PC-3 (cell line): ENCODE measurements around the gene GATAD2B. TPM values are rescaled to one million over a fixed set of nuclear protein-coding genes. Genes with fewer than 3 reads are reported as not detected.

ENCODE experiments used
- ATAC-seq: fragments of 200-7000 bp; cut with Tn5 transposase; 2 replicates; pipeline ENCODE4 v1.9.1; 2020; ENCODE audit warnings: mild to moderate bottlenecking, moderate library complexity
- BruUV-seq: library from RNA; stranded (reverse); fragments of 400-500 nt; replicated peaks from 2 replicates; lab custom pipeline; 2021; lab: Mats Ljungman, UMichigan
- CTCF ChIA-PET: fragments of 300-600 bp; sonication (Branson Sonifier 250); formaldehyde crosslinking; loops from one replicate; lab custom pipeline; 2022; ENCODE audit warnings: antibody characterized with exemption; lab: Charles Lee
- POLR2A ChIA-PET: fragments of 300-600 bp; sonication (Branson Sonifier 250); formaldehyde crosslinking; loops from one replicate; lab custom pipeline; 2022; ENCODE audit warnings: antibody characterized with exemption; ENCODE audit not compliant: unreplicated experiment; lab: Charles Lee
- DNase-seq: peaks from one replicate; pipeline ENCODE4 v3.0.0-alpha.2; 2015
- H2AFZ ChIP-seq: fragments of 300-600 bp; sonication (generic); 2 replicates; pipeline ENCODE4 v1.6.0; 2016; ENCODE audit warnings: antibody characterized with exemption, low read length
- H3F3A ChIP-seq: fragments of 300-600 bp; sonication (generic); one replicate; pipeline ENCODE4 v1.6.0; 2017; ENCODE audit warnings: antibody characterized with exemption, low read length, control low read depth, mild to moderate bottlenecking; ENCODE audit not compliant: unreplicated experiment
- H3K27ac ChIP-seq: fragments of 300-600 bp; sonication (generic); 2 replicates; pipeline ENCODE4 v1.5.1; 2016; ENCODE audit warnings: mild to moderate bottlenecking, low read length
- H3K27me3 ChIP-seq: fragments of 300-600 bp; sonication (generic); 2 replicates; pipeline ENCODE4 v1.6.1; 2016; ENCODE audit warnings: low read length, mixed read lengths
- H3K36me3 ChIP-seq: fragments of 300-600 bp; sonication (generic); 2 replicates; pipeline ENCODE4 v1.6.1; 2016; ENCODE audit warnings: low read depth, mixed run types, low read length, mixed read lengths
- H3K4me1 ChIP-seq: fragments of 300-600 bp; sonication (generic); 2 replicates; pipeline ENCODE4 v1.5.1; 2016; ENCODE audit warnings: low read length; ENCODE audit not compliant: insufficient read depth
- H3K4me2 ChIP-seq: fragments of 300-600 bp; sonication (generic); 2 replicates; pipeline ENCODE4 v1.6.0; 2016; ENCODE audit warnings: low read length
- H3K4me3 ChIP-seq: fragments of 300-600 bp; sonication (generic); 2 replicates; pipeline ENCODE4 v1.5.1; 2016; ENCODE audit warnings: mild to moderate bottlenecking, low read length, mixed read lengths
- H3K79me2 ChIP-seq: fragments of 300-600 bp; sonication (generic); 2 replicates; pipeline ENCODE4 v1.6.1; 2017; ENCODE audit warnings: low read length, mixed read lengths
- H3K9ac ChIP-seq: fragments of 300-600 bp; sonication (generic); 2 replicates; pipeline ENCODE4 v1.6.0; 2016; ENCODE audit warnings: mild to moderate bottlenecking, low read length
- H3K9me2 ChIP-seq: fragments of 300-600 bp; sonication (generic); replicated peaks from 2 replicates; pipeline ENCODE4 v1.6.1; 2016; ENCODE audit warnings: mixed run types, low read length, mixed read lengths
- H3K9me3 ChIP-seq: fragments of 300-600 bp; sonication (generic); 2 replicates; pipeline ENCODE4 v1.6.1; 2016; ENCODE audit warnings: low read length, mixed read lengths
- H4K20me1 ChIP-seq: fragments of 300-600 bp; sonication (generic); 2 replicates; pipeline ENCODE4 v1.6.1; 2016; ENCODE audit warnings: low read length, mixed read lengths
- CTCF ChIP-seq: fragments of 300-600 bp; sonication (generic); conservative IDR thresholded peaks from 2 replicates; pipeline ENCODE4 v1.5.1; 2017; ENCODE audit warnings: antibody characterized with exemption, low read depth, mild to moderate bottlenecking, low read length
- EZH2 ChIP-seq: fragments of 300-600 bp; sonication (generic); IDR thresholded peaks from one replicate; pipeline ENCODE4 v1.6.1; 2017; ENCODE audit warnings: antibody characterized with exemption, mild to moderate bottlenecking, low read length; ENCODE audit not compliant: unreplicated experiment
- EZH2phosphoT487 ChIP-seq: fragments of 300-600 bp; sonication (generic); IDR thresholded peaks from 2 replicates; pipeline ENCODE4 v1.6.1; 2018; ENCODE audit warnings: mild to moderate bottlenecking, antibody characterized with exemption, low read length, borderline replicate concordance
- intact Hi-C: fragments of 100-400 bp; cut with micrococcal nuclease; formaldehyde crosslinking; loops from 2 replicates; pipeline ENCODE4 v1.9.0; 2023
- total RNA-seq: library from RNA; depleted of rRNA; stranded (reverse); fragments of >200 nt; gene quantifications from 2 replicates; pipeline ENCODE4 v1.2.3, GENCODE V29; 2014

Gene GATAD2B
- total RNA-seq, 1 experiment from 2014 or later: 7.2 TPM

- peak; percentile 8; the same call in 1 of the 2 replicates for ATAC-seq
- peak overlapping the region; percentile 43 for H3K27ac ChIP-seq
- no peaks in the 10 kb centered on the region for H3F3A ChIP-seq
- peak overlapping the region; percentile 86 for H2AFZ ChIP-seq
- peaks cover 23% of the 10 kb centered on the region for H3K79me2 ChIP-seq
- H4K20me1 ChIP-seq: no peaks in the 10 kb centered on the region
- H3K36me3 ChIP-seq: peaks cover 10% of the 10 kb centered on the region; the same call in 1 of the 2 replicates
- H3K4me1 ChIP-seq: peaks cover 13% of the 10 kb centered on the region
- no peak for DNase-seq
- TSS peak; percentile 24 for BruUV-seq
- H3K9ac ChIP-seq: peak overlapping the region; percentile 79
- TF ChIP-seq EZH2: no peak
- no peak for TF ChIP-seq EZH2phosphoT487
- no peak for TF ChIP-seq CTCF
- peak overlapping the region; percentile 81 for H3K4me3 ChIP-seq
- intact Hi-C loops: no loop called here
- H3K4me2 ChIP-seq: peak overlapping the region; percentile 96
- H3K27me3 ChIP-seq: no peaks in the 10 kb centered on the region
- no peaks in the 10 kb centered on the region for H3K9me2 ChIP-seq
- no peaks in the 10 kb centered on the region for H3K9me3 ChIP-seq
- ChIA-PET POLR2A (no interaction called here), CTCF (no interaction called here)
Measured at GRCh38 chr1:153945131-153945794, 22.5 kb upstream of the GATAD2B start.

GRCh38 chr1:153944827-153945117 lies 22.0 kb upstream of the GATAD2B start:
- Histone ChIP-seq H3K4me3 (peak overlapping the region; percentile 81; the same call in 1 of the 2 replicates), H2AFZ (no peak overlapping the region), H3K9me2 (no peaks in the 10 kb centered on the region), H3K9ac (no peak overlapping the region), H3F3A (no peaks in the 10 kb centered on the region), H3K4me1 (peaks cover 13% of the 10 kb centered on the region), H3K79me2 (peaks cover 23% of the 10 kb centered on the region), H3K9me3 (no peaks in the 10 kb centered on the region), H3K27me3 (no peaks in the 10 kb centered on the region), H3K36me3 (peaks cover 7% of the 10 kb centered on the region; the same call in 1 of the 2 replicates), H3K4me2 (peak overlapping the region; percentile 96), H3K27ac (no peak overlapping the region), H4K20me1 (no peaks in the 10 kb centered on the region)
- no peak for ATAC-seq
- CTCF ChIA-PET: no interaction called here
- intact Hi-C loops: no loop called here
- BruUV-seq: no TSS peak
- POLR2A ChIA-PET: no interaction called here
- no peak for DNase-seq
- TF ChIP-seq EZH2phosphoT487: no peak
- no peak for TF ChIP-seq EZH2

- TF ChIP-seq CTCF: no peak
- TF ChIP-seq EZH2: no peak
- TF ChIP-seq EZH2phosphoT487: no peak
- Histone ChIP-seq H3K36me3 (peaks cover 6% of the 10 kb centered on the region; the same call in 1 of the 2 replicates), H3K4me1 (peaks cover 13% of the 10 kb centered on the region), H4K20me1 (no peaks in the 10 kb centered on the region), H3K79me2 (peaks cover 23% of the 10 kb centered on the region), H3F3A (no peaks in the 10 kb centered on the region), H3K27me3 (no peaks in the 10 kb centered on the region), H3K27ac (no peak overlapping the region), H2AFZ (no peak overlapping the region), H3K9me2 (no peaks in the 10 kb centered on the region), H3K9me3 (no peaks in the 10 kb centered on the region), H3K9ac (no peak overlapping the region), H3K4me3 (no peak overlapping the region; the same call in 1 of the 2 replicates), H3K4me2 (no peak overlapping the region)
- no TSS peak for BruUV-seq
- ChIA-PET CTCF (no interaction called here), POLR2A (no interaction called here)
- no peak for ATAC-seq
- intact Hi-C loops: no loop called here
- no peak for DNase-seq
Measured at GRCh38 chr1:153944005-153944826, 21.4 kb upstream of the GATAD2B start.
